K562 (cell line): ENCODE measurements around the gene ROBO1. TPM values are rescaled to one million over a fixed set of nuclear protein-coding genes. Genes with fewer than 3 reads are reported as not detected.

Source experiments
- ATAC-seq: fragments of 200-7000 bp; cut with Tn5 transposase; 3 replicates; pipeline ENCODE4 v1.9.1; 2020; ENCODE audit warnings: moderate library complexity
- BruUV-seq: library from RNA; stranded (reverse); fragments of 400-500 nt; replicated peaks from 2 replicates; lab custom pipeline; 2021; lab: Mats Ljungman, UMichigan
- CTCF ChIA-PET: fragments of 300-600 bp; formaldehyde crosslinking; extraction: SDS; loops from one replicate; lab custom pipeline; 2021; ENCODE audit warnings: low intra/inter-chr PET ratio; lab: Yijun Ruan, JAX
- POLR2A ChIA-PET: fragments of 300-600, 350-650 bp; sonication (Branson Sonifier 250); formaldehyde crosslinking; extraction: SDS; loops from one replicate; lab custom pipeline; 2021; ENCODE audit warnings: antibody characterized with exemption, inconsistent platforms; lab: Yijun Ruan, JAX
- DNase-seq, 4 experiments: peaks; one replicate each; pipeline versions ENCODE4 v3.0.0 to v3.0.0-alpha.2; 2011 to 2018; ENCODE audit warnings: low spot score in 3 of 4, mixed read lengths in 3 of 4; ENCODE audit errors: extremely low read depth in 1 of 4
- FAIRE-seq: peaks from 2 replicates; lab custom pipeline; 2011; peaks lifted over from hg19 to GRCh38; lab: Jason Lieb, UNC
- H2AFZ ChIP-seq: 2 replicates; pipeline ENCODE4 v1.6.0; 2011; ENCODE audit warnings: low read depth, low read length, control low read depth, inconsistent platforms
- H3K27ac ChIP-seq: fragments of 200-600 bp; 3 replicates; pipeline ENCODE4 v1.8.0; 2011; ENCODE audit warnings: low read depth, mild to moderate bottlenecking, control low read depth, inconsistent platforms, low read length, moderate library complexity, mixed read lengths; ENCODE audit errors: extremely low read depth
- H3K27me3 ChIP-seq, 2 experiments: fragments of 300-600 bp in 1 of 2; 2 replicates in 1 of 2; 3 replicates in 1 of 2; pipeline versions ENCODE4 v1.6.0 to v1.8.0; 2011; ENCODE audit warnings: inconsistent platforms in 2 of 2, low read length in 2 of 2, mild to moderate bottlenecking in 1 of 2, mixed read lengths in 1 of 2, moderate library complexity in 1 of 2; ENCODE audit not compliant: control insufficient read depth in 2 of 2, insufficient read depth in 2 of 2
- H3K36me3 ChIP-seq: fragments of 300-600 bp; 3 replicates; pipeline ENCODE4 v1.8.0; 2011; ENCODE audit warnings: mild to moderate bottlenecking, low read length, inconsistent platforms; ENCODE audit not compliant: control insufficient read depth, insufficient read depth
- H3K4me1 ChIP-seq, 2 experiments: fragments of 200-600 bp in 1 of 2; replicated peaks in 1 of 2; 2 replicates in 1 of 2; 3 replicates in 1 of 2; pipeline versions ENCODE4 v1.5.1 to v1.8.0; 2011; ENCODE audit warnings: inconsistent platforms in 2 of 2, low read length in 2 of 2, mild to moderate bottlenecking in 1 of 2, mixed read lengths in 1 of 2, moderate library complexity in 1 of 2; ENCODE audit not compliant: control insufficient read depth in 2 of 2, insufficient read depth in 2 of 2
- H3K4me2 ChIP-seq: 2 replicates; pipeline ENCODE4 v1.6.1; 2011; ENCODE audit warnings: low read length, control low read depth, inconsistent platforms, mixed read lengths; ENCODE audit not compliant: insufficient read depth
- H3K4me3 ChIP-seq: fragments of 200-600 bp; sonication (generic), shearing (Covaris generic); 2 replicates; pipeline ENCODE4 v1.5.1; 2016; ENCODE audit warnings: control low read depth, inconsistent platforms
- H3K79me2 ChIP-seq: fragments of 200-600 bp; 3 replicates; pipeline ENCODE4 v1.8.0; 2011; ENCODE audit warnings: low read length, inconsistent platforms; ENCODE audit not compliant: control insufficient read depth, insufficient read depth
- H3K9ac ChIP-seq, 2 experiments: 2 replicates each; pipeline versions ENCODE4 v1.6.0 to v1.6.1; 2011; ENCODE audit warnings: low read depth in 2 of 2, low read length in 2 of 2, control low read depth in 1 of 2, inconsistent platforms in 1 of 2, mild to moderate bottlenecking in 1 of 2, mixed read lengths in 1 of 2; ENCODE audit not compliant: insufficient read depth in 1 of 2
- H3K9me1 ChIP-seq: one replicate; pipeline ENCODE4 v1.6.0; 2011; ENCODE audit warnings: inconsistent platforms, mild to moderate bottlenecking, low read length, moderate library complexity; ENCODE audit not compliant: control insufficient read depth, insufficient read depth
- H3K9me3 ChIP-seq: replicated peaks from 2 replicates; pipeline ENCODE4 v1.5.1; 2011; ENCODE audit warnings: low read depth, low read length, inconsistent platforms; ENCODE audit not compliant: control insufficient read depth, insufficient read depth
- H4K20me1 ChIP-seq: replicated peaks from 2 replicates; pipeline ENCODE4 v1.6.1; 2011; ENCODE audit warnings: low read length, inconsistent platforms, mixed read lengths; ENCODE audit not compliant: control insufficient read depth, insufficient read depth
- AFF1 ChIP-seq, 2 experiments: fragments of 450-650 bp; IDR thresholded peaks; 2 replicates each; pipeline ENCODE4 v1.6.1; 2018; ENCODE audit warnings: mild to moderate bottlenecking in 2 of 2, low read depth in 1 of 2; ENCODE audit not compliant: partially characterized antibody in 2 of 2
- DPF2 ChIP-seq: fragments of 450-650 bp; IDR thresholded peaks from 2 replicates; pipeline ENCODE4 v1.6.1; 2016
- FOXA1 ChIP-seq: fragments of 450-650 bp; IDR thresholded peaks from 2 replicates; pipeline ENCODE4 v1.6.1; 2016; ENCODE audit warnings: mild to moderate bottlenecking, borderline replicate concordance
- HLTF ChIP-seq: fragments of 450-650 bp; IDR thresholded peaks from 2 replicates; pipeline ENCODE4 v1.6.1; 2016
- MTA2 ChIP-seq: fragments of 450-650 bp; IDR thresholded peaks from 2 replicates; pipeline ENCODE4 v1.6.1; 2016; ENCODE audit warnings: low read depth
- NCOA4 ChIP-seq: fragments of 450-650 bp; IDR thresholded peaks from 2 replicates; pipeline ENCODE4 v1.6.1; 2018; ENCODE audit warnings: mild to moderate bottlenecking; ENCODE audit not compliant: partially characterized antibody
- PKNOX1 ChIP-seq: fragments of 450-650 bp; IDR thresholded peaks from 2 replicates; pipeline ENCODE4 v1.6.1; 2016
- RBM39 ChIP-seq: fragments of 200-400 bp; formaldehyde crosslinking; optimal IDR thresholded peaks from 2 replicates; pipeline ENCODE3; 2018; ENCODE audit warnings: low read depth, low read length
- SAFB ChIP-seq: fragments of 200-400 bp; formaldehyde crosslinking; IDR thresholded peaks from 2 replicates; pipeline ENCODE4 v1.6.1; 2017; ENCODE audit warnings: low read depth, low read length, borderline replicate concordance
- STAT5B ChIP-seq: fragments of 250-450 bp; sonication (Bioruptor Pico); IDR thresholded peaks from 2 replicates; pipeline ENCODE4 v1.8.0; 2021; ENCODE audit warnings: mild to moderate bottlenecking, inconsistent platforms
- TAF9B ChIP-seq: fragments of 450-650 bp; IDR thresholded peaks from 2 replicates; pipeline ENCODE4 v1.6.1; 2018; ENCODE audit warnings: mild to moderate bottlenecking; ENCODE audit not compliant: partially characterized antibody
- TRIM24 ChIP-seq, 2 experiments: fragments of 450-650 bp; IDR thresholded peaks; 2 replicates each; pipeline ENCODE4 v1.6.1; 2016
- YBX1 ChIP-seq: fragments of 450-650 bp; IDR thresholded peaks from 2 replicates; pipeline ENCODE4 v1.7.1; 2016; ENCODE audit warnings: mild to moderate bottlenecking
- ZBTB7A ChIP-seq: IDR thresholded peaks from 2 replicates; pipeline ENCODE4 v1.6.1; 2011; ENCODE audit warnings: low read depth, mild to moderate bottlenecking, low read length, moderate library complexity, borderline replicate concordance; ENCODE audit not compliant: control insufficient read depth
- ZNF217 ChIP-seq: sonication (generic); formaldehyde crosslinking; IDR thresholded peaks from 2 replicates; pipeline ENCODE4 v1.8.0; 2022; ENCODE audit warnings: mild to moderate bottlenecking, missing genetic modification reagents
- ZNF589 ChIP-seq: fragments of 200-800 bp; sonication (Bioruptor generic); IDR thresholded peaks from 2 replicates; pipeline ENCODE4 v1.6.1; 2016; ENCODE audit warnings: low read depth, missing genetic modification characterization, missing compliant biosample characterization
- ZNF668 ChIP-seq: fragments of 250-450 bp; sonication (Bioruptor Pico); IDR thresholded peaks from 2 replicates; pipeline ENCODE4 v1.8.0; 2022; ENCODE audit warnings: mild to moderate bottlenecking, inconsistent platforms
- WGBS: fragments of 100-300 bp; shearing (Covaris generic); methylation state at CpG from one replicate; pipeline ENCODE4 v1.1.6; 2016; ENCODE audit warnings: low coverage, mixed read lengths; ENCODE audit not compliant: insufficient coverage; ENCODE audit errors: missing lambda C conversion rate; 5-methylcytosine and 5-hydroxymethylcytosine counted together
- in situ Hi-C: fragments of 300-500 bp; cut with MboI; formaldehyde crosslinking; loops from 4 replicates; pipeline ENCODE4 v1.15.0; 2018; ENCODE audit warnings: inconsistent platforms, mixed read lengths
- intact Hi-C: fragments of 100-400 bp; cut with micrococcal nuclease; formaldehyde crosslinking; loops from 2 replicates; pipeline ENCODE4 v1.14.2; 2022
- polyA plus RNA-seq, 8 experiments: library from polyadenylated mRNA; depleted of rRNA in 4 of 8; stranded (reverse) in 5 of 8; unstranded in 3 of 8; fragments of >200 nt; fragmentation: Nextera tagmentation in 2 of 8; fragmentation: Illumina TruSeq in 1 of 8; extraction: Ambion mirVana in 2 of 8; extraction: Trizol in 1 of 8; gene quantifications; 2 replicates each; pipeline versions ENCODE4 v1.2.1 to v1.2.3, GENCODE V29; 2011 to 2014; ENCODE audit warnings: inconsistent platforms in 1 of 8, missing spikeins in 1 of 8
- total RNA-seq, 7 experiments: library from RNA; depleted of rRNA in 6 of 7; stranded (reverse); fragments of >200 nt in 6 of 7; fragmentation: Illumina TruSeq in 2 of 7; extraction: Trizol in 2 of 7; gene quantifications; 2 replicates each; pipeline versions ENCODE4 v1.2.1 to v1.2.3, GENCODE V29; 2011 to 2021; ENCODE audit warnings: low replicate concordance in 1 of 7
- TF ChIP-seq, protein P1 (sequence below): sonication (generic); formaldehyde crosslinking; IDR thresholded peaks from 2 replicates; pipeline ENCODE4 v1.8.0; 2023; ENCODE audit warnings: mild to moderate bottlenecking, missing genetic modification reagents

The ROBO1 gene
- total and polyA plus RNA-seq, 9 of the 15 experiments (the other 6 are each of a cell fraction or from before 2014, with no cell fraction given): 0.01 to 0.53 (median 0.17) TPM; not detected in 5

DNA sequence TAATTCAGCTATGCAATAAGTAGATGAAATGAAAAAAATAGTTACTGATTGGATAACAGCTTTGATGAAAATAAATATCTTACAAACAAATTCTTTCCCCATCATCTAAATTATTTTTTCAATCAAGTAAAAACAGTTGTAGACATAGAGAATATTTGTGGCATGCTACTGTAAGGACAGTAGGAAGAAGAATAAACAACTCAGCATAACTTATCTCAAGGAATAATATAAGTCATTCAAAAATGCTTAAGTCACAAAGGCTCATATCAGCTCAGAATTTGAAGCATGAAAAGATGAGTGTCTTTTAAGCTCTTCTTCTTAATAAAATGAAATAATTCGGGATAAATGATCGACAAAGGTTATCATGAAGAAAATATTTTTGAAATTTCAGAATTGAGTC, 1029.0 kb downstream of the ROBO1 start:
- Histone ChIP-seq H3K27ac (no peak overlapping the region), H3K4me3 (no peak overlapping the region), H3K27me3 (no peaks in the 10 kb centered on the region), H3K4me1 (no peaks in the 10 kb centered on the region; a peak in 1 of 5 replicates), H2AFZ (no peak overlapping the region), H3K79me2 (no peaks in the 10 kb centered on the region)
- no peak for DNase-seq
- 0% methylated on average over 2 of the region's 2 CpGs for WGBS
- CTCF ChIA-PET: no interaction called here
- intact Hi-C loops: no loop called here
- TF ChIP-seq DPF2 (no peak), ZNF668 (CRISPR knock-in tag) (no peak), ZBTB7A (no peak), TRIM24 (IDR thresholded peaks at IDR 0.05) (no peak), ZNF589 (no peak), NCOA4 (no peak), ZNF217 (CRISPR knock-in tag) (no peak), SAFB (no peak), STAT5B (CRISPR knock-in tag) (no peak), PKNOX1 (no peak), TAF9B (no peak), MTA2 (no peak), YBX1 (no peak), RBM39 (no peak), AFF1 (IDR thresholded peaks at IDR 0.05; ENCODE audit: low read depth in 1 of 2, partially characterized antibody in 2 of 2) (no peak), HLTF (no peak), FOXA1 (no peak)
- TF ChIP-seq, protein P1, sequence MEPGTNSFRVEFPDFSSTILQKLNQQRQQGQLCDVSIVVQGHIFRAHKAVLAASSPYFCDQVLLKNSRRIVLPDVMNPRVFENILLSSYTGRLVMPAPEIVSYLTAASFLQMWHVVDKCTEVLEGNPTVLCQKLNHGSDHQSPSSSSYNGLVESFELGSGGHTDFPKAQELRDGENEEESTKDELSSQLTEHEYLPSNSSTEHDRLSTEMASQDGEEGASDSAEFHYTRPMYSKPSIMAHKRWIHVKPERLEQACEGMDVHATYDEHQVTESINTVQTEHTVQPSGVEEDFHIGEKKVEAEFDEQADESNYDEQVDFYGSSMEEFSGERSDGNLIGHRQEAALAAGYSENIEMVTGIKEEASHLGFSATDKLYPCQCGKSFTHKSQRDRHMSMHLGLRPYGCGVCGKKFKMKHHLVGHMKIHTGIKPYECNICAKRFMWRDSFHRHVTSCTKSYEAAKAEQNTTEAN (CRISPR knock-in tag): no peak
- TF ChIP-seq, all 486 proteins: peak for 0
- POLR2A ChIA-PET: no interaction called here
- no TSS peak for BruUV-seq
- Histone ChIP-seq H3K36me3 (no peaks in the 10 kb centered on the region), H3K9ac (no peak overlapping the region), H3K9me3 (no peaks in the 10 kb centered on the region), H4K20me1 (no peaks in the 10 kb centered on the region), H3K9me1 (no peaks in the 10 kb centered on the region), H3K4me2 (no peak overlapping the region)
- in situ Hi-C loops: no loop called here
- no peak for FAIRE-seq
- ATAC-seq: no peak
